ENCODE measurements around the gene LETM1. TPM values are rescaled to one million over a fixed set of nuclear protein-coding genes. Genes with fewer than 3 reads are reported as not detected.
A peak's percentile ranks its signal among the peaks of the same experiment; 100 is the strongest.

The LETM1 gene
- total and polyA plus RNA-seq, 2 of the 13 experiments (the other 11 are each of a cell fraction or from before 2014, with no cell fraction given) = 9.7 to 41.6 TPM

GRCh38 chr4:1784789-1785591 is 71.0 kb downstream of the LETM1 start (continued):
- TF ChIP-seq PHF21A (CRISPR knock-in tag; IDR thresholded peaks at IDR 0.05) (peak; percentile 95), ZBTB8A (CRISPR knock-in tag; IDR thresholded peaks at IDR 0.05; ENCODE audit: borderline replicate concordance, low read depth) (no peak; the same call in 1 of the 2 replicates), BHLHE40 (IDR thresholded peaks at IDR 0.05; ENCODE audit: low read length) (no peak), ZNF280B (CRISPR knock-in tag; IDR thresholded peaks at IDR 0.05; ENCODE audit: borderline replicate concordance) (peak; percentile 45), TAF15 (IDR thresholded peaks at IDR 0.05; ENCODE audit: low read depth, low read length, poor library complexity, severe bottlenecking) (no peak), KDM3A (CRISPR knock-in tag; IDR thresholded peaks at IDR 0.05; ENCODE audit: low read depth) (0 out of 2 replicates have a peak, but pooled peaks have one; percentile 23), ZNF558 (CRISPR knock-in tag; IDR thresholded peaks at IDR 0.05; ENCODE audit: borderline replicate concordance) (no peak), NONO (IDR thresholded peaks at IDR 0.05) (no peak), NONO (CRISPR knock-in tag; conservative IDR thresholded peaks at IDR 0.05) (no peak), ELK4 (CRISPR knock-in tag; IDR thresholded peaks at IDR 0.05; ENCODE audit: borderline replicate concordance) (no peak), HNRNPUL1 (IDR thresholded peaks at IDR 0.05; ENCODE audit: low read depth, low read length) (no peak), PHF5A (CRISPR knock-in tag; IDR thresholded peaks at IDR 0.05; ENCODE audit: low read depth, unreplicated experiment) (peak; percentile 32), HOXD1 (CRISPR knock-in tag; IDR thresholded peaks at IDR 0.05) (no peak), WIZ (CRISPR knock-in tag; IDR thresholded peaks at IDR 0.05) (no peak), NFE2L1 (CRISPR knock-in tag; IDR thresholded peaks at IDR 0.05; ENCODE audit: borderline replicate concordance) (no peak), GTF2F1 (IDR thresholded peaks at IDR 0.05; ENCODE audit: low read length) (no peak), ZNF800 (CRISPR knock-in tag; IDR thresholded peaks at IDR 0.05) (peak; percentile 84), ZNF83 (CRISPR knock-in tag; IDR thresholded peaks at IDR 0.05; ENCODE audit: borderline replicate concordance) (no peak), ZFP41 (CRISPR knock-in tag; IDR thresholded peaks at IDR 0.05; ENCODE audit: borderline replicate concordance) (no peak), ZNF484 (CRISPR knock-in tag; IDR thresholded peaks at IDR 0.05; ENCODE audit: borderline replicate concordance, low read depth) (no peak), ZNF17 (CRISPR knock-in tag; IDR thresholded peaks at IDR 0.05) (no peak), ZBTB26 (CRISPR knock-in tag; IDR thresholded peaks at IDR 0.05; ENCODE audit: borderline replicate concordance) (no peak)
